Endothelial cell of umbilical vein (primary cell): ENCODE data around the gene ETV6. TPM values are rescaled to one million over a fixed set of nuclear protein-coding genes. Genes with fewer than 3 reads are reported as not detected.

ENCODE experiments used
- BruUV-seq: library from RNA; stranded (reverse); fragments of 400-500 nt; replicated peaks from 2 replicates; lab custom pipeline; 2021; lab: Mats Ljungman, UMichigan
- CTCF ChIA-PET: fragments of 300-600, 350-600 bp; sonication (Branson Sonifier 250); formaldehyde crosslinking; loops from one replicate; lab custom pipeline; 2021; ENCODE audit warnings: antibody characterized with exemption, inconsistent platforms; lab: Charles Lee
- POLR2A ChIA-PET: fragments of 300-600, 350-600 bp; sonication (Branson Sonifier 250); formaldehyde crosslinking; loops from one replicate; lab custom pipeline; 2021; ENCODE audit warnings: antibody characterized with exemption, inconsistent platforms; lab: Charles Lee
- DNase-seq: peaks from one replicate; pipeline ENCODE4 v3.0.0-alpha.2; 2011; ENCODE audit warnings: low read depth, low spot score
- FAIRE-seq: peaks from 2 replicates; lab custom pipeline; 2011; peaks lifted over from hg19 to GRCh38; lab: Jason Lieb, UNC
- H2AFZ ChIP-seq: 2 replicates; pipeline ENCODE4 v1.6.0; 2012; ENCODE audit warnings: low read depth, low read length, control low read depth, inconsistent platforms
- H3K27ac ChIP-seq: 2 replicates; pipeline ENCODE4 v1.5.1; 2011; ENCODE audit warnings: low read depth, mild to moderate bottlenecking, control low read depth, low read length, moderate library complexity; ENCODE audit not compliant: insufficient read depth
- H3K27me3 ChIP-seq, 2 experiments: 2 replicates each; pipeline versions ENCODE4 v1.6.0 to v1.6.1; 2011; ENCODE audit warnings: low read length in 2 of 2, mixed read lengths in 1 of 2; ENCODE audit not compliant: control insufficient read depth in 2 of 2, insufficient read depth in 2 of 2
- H3K36me3 ChIP-seq, 2 experiments: 2 replicates in 1 of 2; 3 replicates in 1 of 2; pipeline ENCODE4 v1.5.1; 2011; ENCODE audit warnings: low read length in 2 of 2, mild to moderate bottlenecking in 1 of 2, moderate library complexity in 1 of 2; ENCODE audit not compliant: control insufficient read depth in 2 of 2, insufficient read depth in 2 of 2; ENCODE audit errors: extremely low read depth in 1 of 2
- H3K4me1 ChIP-seq: 3 replicates; pipeline ENCODE4 v1.5.1; 2011; ENCODE audit warnings: mild to moderate bottlenecking, low read length; ENCODE audit not compliant: control insufficient read depth, insufficient read depth; ENCODE audit errors: extremely low read depth
- H3K4me2 ChIP-seq: 2 replicates; pipeline ENCODE4 v1.6.1; 2011; ENCODE audit warnings: low read length, control low read depth, mixed read lengths; ENCODE audit not compliant: insufficient read depth
- H3K4me3 ChIP-seq, 3 experiments: fragments of 200-600 bp in 1 of 3; sonication (generic), shearing (Covaris generic) in 1 of 3; replicated peaks in 1 of 3; 2 replicates each; pipeline ENCODE4 v1.5.1; 2011 to 2016; ENCODE audit warnings: control low read depth in 3 of 3, low read length in 3 of 3, mild to moderate bottlenecking in 2 of 3, inconsistent platforms in 1 of 3, low read depth in 1 of 3, moderate library complexity in 1 of 3; ENCODE audit not compliant: insufficient read depth in 1 of 3
- H3K79me2 ChIP-seq: 2 replicates; pipeline ENCODE4 v1.6.0; 2012; ENCODE audit warnings: low read length, inconsistent platforms; ENCODE audit not compliant: control insufficient read depth, insufficient read depth
- H3K9ac ChIP-seq: replicated peaks from 2 replicates; pipeline ENCODE3; 2011; ENCODE audit warnings: low read length, control low read depth; ENCODE audit not compliant: insufficient read depth; ENCODE audit errors: extremely low read depth
- H3K9me1 ChIP-seq: replicated peaks from 3 replicates; pipeline ENCODE4 v1.6.0; 2011; ENCODE audit warnings: mild to moderate bottlenecking, low read length; ENCODE audit not compliant: control insufficient read depth, insufficient read depth; ENCODE audit errors: extremely low read depth
- H3K9me3 ChIP-seq: replicated peaks from 2 replicates; pipeline ENCODE4 v1.5.1; 2012; ENCODE audit warnings: low read length, inconsistent platforms; ENCODE audit not compliant: control insufficient read depth, insufficient read depth
- H4K20me1 ChIP-seq: replicated peaks from 2 replicates; pipeline ENCODE3; 2011; ENCODE audit warnings: mild to moderate bottlenecking, low read length; ENCODE audit not compliant: control insufficient read depth, insufficient read depth; ENCODE audit errors: extremely low read depth
- CTCF ChIP-seq, 2 donors: IDR thresholded peaks; 1 replicate in 1 of 2; 2 replicates in 1 of 2; pipeline ENCODE4 v1.5.1; 2011; ENCODE audit warnings: low read length in 2 of 2, mild to moderate bottlenecking in 2 of 2, moderate library complexity in 2 of 2, control low read depth in 1 of 2, inconsistent platforms in 1 of 2, low read depth in 1 of 2; ENCODE audit not compliant: insufficient read depth in 1 of 2; ENCODE audit errors: extremely low read depth in 1 of 2
- EZH2 ChIP-seq: IDR thresholded peaks from 2 replicates; pipeline ENCODE4 v1.6.1; 2012; ENCODE audit warnings: borderline replicate concordance, low read depth, mild to moderate bottlenecking, moderate library complexity, low read length, inconsistent platforms; ENCODE audit not compliant: severe bottlenecking
- FOS ChIP-seq: IDR thresholded peaks from 2 replicates; pipeline ENCODE4 v1.6.1; 2011; ENCODE audit warnings: mild to moderate bottlenecking, low read length, moderate library complexity, borderline replicate concordance; ENCODE audit not compliant: insufficient read depth
- GATA2 ChIP-seq: IDR thresholded peaks from 2 replicates; pipeline ENCODE4 v1.7.0; 2011; ENCODE audit warnings: low read depth, mild to moderate bottlenecking, moderate library complexity, mixed read lengths, low read length; ENCODE audit not compliant: insufficient read length, insufficient read depth
- JUN ChIP-seq: IDR thresholded peaks from 2 replicates; pipeline ENCODE4 v1.6.1; 2011; ENCODE audit warnings: borderline replicate concordance, low read depth; ENCODE audit not compliant: insufficient read length, insufficient read depth
- MAX ChIP-seq: IDR thresholded peaks from 2 replicates; pipeline ENCODE4 v1.6.1; 2011; ENCODE audit not compliant: insufficient read depth, insufficient read length
- MYC ChIP-seq: IDR thresholded peaks from one replicate; pipeline ENCODE4 v1.6.1; 2011; ENCODE audit warnings: mild to moderate bottlenecking, low read depth, low read length
- POLR2A ChIP-seq: IDR thresholded peaks from 2 replicates; pipeline ENCODE4 v1.6.1; 2012; ENCODE audit warnings: low read depth, mild to moderate bottlenecking, control low read depth, low read length
- POLR2AphosphoS5 ChIP-seq: IDR thresholded peaks from 2 replicates; pipeline ENCODE4 v1.6.1; 2012; ENCODE audit warnings: low read depth, mild to moderate bottlenecking, control low read depth, low read length, moderate library complexity; ENCODE audit not compliant: insufficient read depth
- dilution Hi-C: fragments of 300-500 bp; cut with MboI; formaldehyde crosslinking; loops from one replicate; pipeline ENCODE4 v1.15.0; 2019; ENCODE audit warnings: low sequenced_read_pairs; ENCODE audit not compliant: extremely low pct_ligation_motif_present
- intact Hi-C: fragments of 100-400 bp; cut with micrococcal nuclease; formaldehyde crosslinking; loops from one replicate; pipeline ENCODE4 v1.10.0; 2022
- polyA plus RNA-seq, 4 experiments: library from polyadenylated mRNA; depleted of rRNA in 3 of 4; stranded (reverse) in 3 of 4; unstranded in 1 of 4; fragments of >200 nt; gene quantifications; 2 replicates each; pipeline versions ENCODE4 v1.2.1 to v1.2.3, GENCODE V29; 2011 to 2012; ENCODE audit warnings: missing spikeins in 1 of 4
- total RNA-seq: library from RNA; stranded (reverse); gene quantifications from 2 replicates; pipeline ENCODE4 v1.2.3, GENCODE V29; 2021

Gene ETV6
- total and polyA plus RNA-seq, 2 donors (not counting 3 experiments of a cell fraction or from before 2014, with no cell fraction given), result 15.9 to 57.1 TPM

GRCh38 chr12:11814374-11814773, 164.9 kb downstream of the ETV6 start:
- Histone ChIP-seq H3K9ac (no peak overlapping the region), H3K4me1 (peaks cover 35% of the 10 kb centered on the region), H3K36me3 (no peaks in the 10 kb centered on the region), H3K9me3 (no peaks in the 10 kb centered on the region), H3K4me3 (no peak overlapping the region), H3K79me2 (peaks cover 7% of the 10 kb centered on the region), H3K27me3 (no peaks in the 10 kb centered on the region), H3K27ac (peak overlapping the region; percentile 77), H2AFZ (no peak overlapping the region), H3K9me1 (no peaks in the 10 kb centered on the region), H3K4me2 (peak overlapping the region; percentile 60), H4K20me1 (no peaks in the 10 kb centered on the region)
- FAIRE-seq (peak; percentile 95), DNase-seq (peak; percentile 76)
- no TSS peak for BruUV-seq
- ChIA-PET POLR2A (no interaction called here), CTCF (interaction anchor here (1.0 to 5.1 kb wide), 6 partner anchors 11 to 233 kb away, joined by 3 to 46 read pairs (median 4); no protein-coding TSS in a partner anchor)
- TF ChIP-seq POLR2AphosphoS5 (no peak), FOS (peak; percentile 89), MYC (no peak), JUN (peak; percentile 65), GATA2 (no peak)
- dilution Hi-C loops, result no loop called here
- intact Hi-C loops, result loop anchor here (5.0 kb wide), 3 partner anchors 73 to 232 kb away; no protein-coding TSS in a partner anchor

GRCh38 chr12:11815397-11815796, 165.9 kb downstream of the ETV6 start:
- H3K4me2 ChIP-seq, result no peak overlapping the region
- H4K20me1 ChIP-seq, result no peaks in the 10 kb centered on the region
- no peaks in the 10 kb centered on the region for H3K9me1 ChIP-seq
- no peak for FAIRE-seq
- intact Hi-C loops, result no loop called here
- ChIA-PET POLR2A (no interaction called here), CTCF (interaction anchor here (1.2 to 1.3 kb wide), 2 partner anchors 10 to 234 kb away, joined by 4 to 5 read pairs; no protein-coding TSS in a partner anchor)
- no peak overlapping the region for H3K4me3 ChIP-seq
- H3K36me3 ChIP-seq, result no peaks in the 10 kb centered on the region
- no peak overlapping the region for H2AFZ ChIP-seq
- no peak for DNase-seq
- H3K27me3 ChIP-seq, result no peaks in the 10 kb centered on the region
- no peaks in the 10 kb centered on the region for H3K9me3 ChIP-seq
- H3K27ac ChIP-seq, result no peak overlapping the region
- no peak overlapping the region for H3K9ac ChIP-seq
- H3K4me1 ChIP-seq, result peaks cover 35% of the 10 kb centered on the region
- TF ChIP-seq EZH2 (no peak), GATA2 (no peak), MYC (no peak), CTCF (IDR thresholded peaks at IDR 0.05; ENCODE audit: extremely low read depth in 1 of 2, insufficient read depth in 1 of 2, low read depth in 1 of 2, low read length in 2 of 2) (no peak), MAX (no peak), JUN (no peak), POLR2A (no peak), POLR2AphosphoS5 (no peak), FOS (no peak)
- dilution Hi-C loops, result no loop called here
- no TSS peak for BruUV-seq
- H3K79me2 ChIP-seq, result peaks cover 7% of the 10 kb centered on the region
